LNCaP clone FGC (cell line): ENCODE measurements around the gene AZIN2.
"Not testable (repeated sequence)": the region's sequence is repeated elsewhere in the genome, so short reads cannot be mapped to it uniquely, and the experiment has no call there.

Experiments
- DNase-seq: peaks from one replicate; pipeline ENCODE4 v3.0.0-alpha.2; 2011; ENCODE audit warnings: low read depth
- H3K4me3 ChIP-seq: 2 replicates; pipeline ENCODE4 v1.5.1; 2011; ENCODE audit warnings: mild to moderate bottlenecking, low read depth, low read length, control low read depth
- TF ChIP-seq, protein P1 (sequence below): IDR thresholded peaks from 2 replicates; pipeline ENCODE4 v1.5.1; 2012; ENCODE audit warnings: mild to moderate bottlenecking; ENCODE audit not compliant: control insufficient read depth, insufficient read depth; ENCODE audit errors: extremely low read depth

Gene AZIN2

DNA sequence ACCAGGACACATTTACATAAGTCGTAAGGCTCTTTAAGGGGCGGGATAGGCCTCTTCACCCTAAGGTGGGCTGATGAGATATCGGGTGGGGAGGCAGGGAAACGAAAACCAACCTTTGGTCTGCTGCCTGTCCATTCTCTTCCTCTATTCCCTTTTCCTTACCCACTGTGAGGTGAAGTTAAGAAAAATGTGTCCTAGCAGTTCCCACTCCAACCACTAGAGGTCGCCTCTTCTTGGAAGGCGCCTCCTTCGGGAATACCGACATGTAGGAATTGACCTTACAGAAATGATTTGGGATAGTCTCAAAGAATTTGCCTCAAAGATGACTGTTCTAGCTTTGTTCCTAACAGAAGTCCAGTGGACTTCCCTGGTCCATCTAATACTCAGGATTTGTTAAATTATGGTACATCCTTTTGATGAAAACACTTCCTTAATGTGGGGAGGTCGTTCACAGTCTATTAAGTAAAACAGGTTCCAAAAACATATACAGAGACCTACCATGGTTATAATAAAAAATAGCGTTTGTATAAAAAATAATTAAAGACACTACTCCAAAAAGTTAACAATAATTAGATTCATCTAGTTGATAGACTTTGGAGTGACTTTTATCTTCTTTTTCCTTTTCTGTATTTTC lies 14.1 kb downstream of the AZIN2 start:
- DNase-seq = peak; percentile 21
- TF ChIP-seq, protein P1, sequence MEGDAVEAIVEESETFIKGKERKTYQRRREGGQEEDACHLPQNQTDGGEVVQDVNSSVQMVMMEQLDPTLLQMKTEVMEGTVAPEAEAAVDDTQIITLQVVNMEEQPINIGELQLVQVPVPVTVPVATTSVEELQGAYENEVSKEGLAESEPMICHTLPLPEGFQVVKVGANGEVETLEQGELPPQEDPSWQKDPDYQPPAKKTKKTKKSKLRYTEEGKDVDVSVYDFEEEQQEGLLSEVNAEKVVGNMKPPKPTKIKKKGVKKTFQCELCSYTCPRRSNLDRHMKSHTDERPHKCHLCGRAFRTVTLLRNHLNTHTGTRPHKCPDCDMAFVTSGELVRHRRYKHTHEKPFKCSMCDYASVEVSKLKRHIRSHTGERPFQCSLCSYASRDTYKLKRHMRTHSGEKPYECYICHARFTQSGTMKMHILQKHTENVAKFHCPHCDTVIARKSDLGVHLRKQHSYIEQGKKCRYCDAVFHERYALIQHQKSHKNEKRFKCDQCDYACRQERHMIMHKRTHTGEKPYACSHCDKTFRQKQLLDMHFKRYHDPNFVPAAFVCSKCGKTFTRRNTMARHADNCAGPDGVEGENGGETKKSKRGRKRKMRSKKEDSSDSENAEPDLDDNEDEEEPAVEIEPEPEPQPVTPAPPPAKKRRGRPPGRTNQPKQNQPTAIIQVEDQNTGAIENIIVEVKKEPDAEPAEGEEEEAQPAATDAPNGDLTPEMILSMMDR = peak; percentile 94
- no peak overlapping the region for H3K4me3 ChIP-seq

DNA sequence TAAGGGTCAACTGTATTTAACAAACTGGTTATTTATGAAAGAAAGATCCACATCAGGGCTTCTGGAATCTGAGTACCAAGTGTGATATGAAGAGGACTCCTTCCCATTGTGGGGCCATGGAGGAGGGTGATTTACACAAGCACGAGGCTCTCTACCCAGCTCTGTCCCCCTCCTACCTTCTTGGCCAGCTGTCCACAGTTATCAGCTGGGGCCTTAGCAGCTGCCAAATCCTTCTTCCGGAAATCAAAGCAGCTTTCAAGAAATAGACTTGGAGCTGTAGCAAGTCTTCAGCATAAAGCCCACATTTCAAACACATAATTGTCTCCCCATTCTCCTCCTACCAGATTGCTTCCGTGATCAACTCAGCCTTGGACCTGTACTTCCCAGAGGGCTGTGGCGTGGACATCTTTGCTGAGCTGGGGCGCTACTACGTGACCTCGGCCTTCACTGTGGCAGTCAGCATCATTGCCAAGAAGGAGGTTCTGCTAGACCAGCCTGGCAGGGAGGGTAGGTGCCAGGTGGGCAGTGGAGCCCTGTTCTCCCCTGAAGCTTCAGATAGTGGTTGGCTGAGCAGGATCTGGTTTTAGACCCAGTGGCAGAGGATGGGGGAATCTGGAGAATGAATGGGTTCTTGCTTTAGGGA lies 15.5 kb downstream of the AZIN2 start:
- DNase-seq = no peak
- no peak overlapping the region for H3K4me3 ChIP-seq
- TF ChIP-seq, protein P1 = no peak

DNA sequence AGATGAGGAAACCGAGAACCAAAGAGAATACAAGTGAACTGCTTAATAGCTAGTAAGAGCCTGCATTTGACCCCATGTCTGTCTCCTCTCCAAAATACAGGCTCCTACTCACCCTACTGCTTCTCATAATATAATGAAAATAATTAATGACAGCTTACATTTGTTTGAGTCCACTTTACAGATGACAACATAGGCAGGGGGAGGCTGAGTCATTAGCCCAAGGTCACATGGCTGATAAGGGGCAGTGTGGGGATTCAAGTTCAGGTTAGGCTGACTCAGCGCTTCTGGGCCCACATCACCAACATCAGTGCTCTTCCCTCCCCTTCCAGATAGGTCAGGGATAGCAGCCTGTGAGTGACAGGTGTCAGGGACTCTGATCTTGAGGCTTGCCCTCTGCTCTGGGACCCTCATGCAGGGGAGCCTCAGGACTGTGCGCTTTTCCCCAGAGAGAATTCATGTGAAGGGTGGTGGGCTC lies 16.2 kb downstream of the AZIN2 start:
- H3K4me3 ChIP-seq = no peak overlapping the region
- TF ChIP-seq, protein P1 = no peak
- DNase-seq = no peak

DNA sequence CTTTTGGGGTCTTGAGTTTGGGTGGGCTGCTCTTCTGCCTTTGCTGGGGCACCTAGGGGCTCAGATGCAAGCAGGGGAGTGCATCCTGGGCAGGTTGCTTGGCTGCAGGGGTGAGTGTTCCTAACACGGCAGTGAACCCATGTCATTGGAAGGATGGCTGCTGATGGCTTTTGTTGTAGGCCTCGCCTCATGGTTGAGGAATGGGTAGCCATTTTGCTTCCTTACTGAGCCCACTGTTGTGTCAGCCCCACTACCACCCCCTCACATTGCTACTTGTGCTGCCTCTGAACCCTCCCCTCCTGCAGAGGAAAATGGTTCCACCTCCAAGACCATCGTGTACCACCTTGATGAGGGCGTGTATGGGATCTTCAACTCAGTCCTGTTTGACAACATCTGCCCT lies 16.8 kb downstream of the AZIN2 start:
- TF ChIP-seq, protein P1 = no peak
- no peak overlapping the region for H3K4me3 ChIP-seq
- no peak for DNase-seq

DNA sequence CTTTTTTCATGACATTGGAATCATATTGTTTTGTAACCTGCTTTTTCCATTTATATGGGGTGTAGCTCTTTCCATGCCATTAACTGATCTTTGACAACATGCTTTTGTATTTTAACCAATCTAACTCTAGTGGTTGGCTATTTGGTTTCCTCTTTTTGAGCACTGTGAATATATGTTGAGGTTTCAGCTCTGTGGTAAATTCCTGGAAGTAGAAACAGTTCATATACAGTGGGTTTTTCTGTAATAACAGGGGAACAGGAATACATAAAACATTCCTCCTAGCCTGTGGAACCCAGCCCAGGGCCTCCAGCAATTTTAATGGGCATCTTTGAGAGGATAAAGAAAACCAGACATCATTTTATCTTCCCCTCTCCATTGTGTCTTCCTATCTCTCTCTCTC lies 17.4 kb downstream of the AZIN2 start:
- TF ChIP-seq, protein P1 = no peak
- no peak for DNase-seq
- no peak overlapping the region for H3K4me3 ChIP-seq

DNA sequence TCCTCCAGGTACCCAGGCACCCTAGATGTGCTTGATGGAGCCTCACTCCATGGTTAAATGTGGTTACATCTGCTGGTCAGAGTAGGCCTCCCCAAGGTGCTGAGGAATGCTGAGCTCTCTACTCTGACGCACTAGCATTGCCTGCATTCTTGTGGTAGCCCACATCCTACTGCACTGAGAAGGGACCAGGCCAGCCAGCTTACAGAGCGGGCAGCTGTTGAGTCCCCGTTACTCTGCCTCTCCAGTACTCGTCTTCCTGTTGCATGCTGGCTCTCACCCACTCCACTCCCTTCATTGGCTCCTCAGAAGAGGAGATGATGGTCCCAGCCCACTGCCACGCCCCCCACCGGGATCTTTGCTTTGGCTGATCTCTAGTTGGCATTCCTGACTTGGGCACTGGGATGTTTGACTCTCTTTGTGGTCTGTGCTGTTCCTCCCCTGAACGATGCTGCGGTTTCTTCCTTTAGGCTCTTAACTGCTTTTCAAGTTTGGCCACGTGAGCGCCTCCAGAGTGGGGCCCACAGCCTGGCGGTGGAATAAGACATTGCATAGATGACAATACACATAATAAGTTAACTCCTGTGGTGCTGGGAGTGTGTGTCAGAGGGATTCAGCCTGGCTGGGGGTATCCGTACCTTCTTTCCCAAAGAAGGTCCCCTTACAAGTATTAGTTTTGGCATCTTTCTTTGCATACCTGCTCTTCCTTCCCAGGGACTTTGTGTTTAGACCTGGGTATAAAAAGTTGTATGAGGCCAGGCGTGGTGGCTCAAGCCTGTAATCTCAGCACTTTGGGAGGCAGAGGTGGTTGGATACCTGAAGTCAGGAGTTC lies 18.6 kb downstream of the AZIN2 start:
- DNase-seq = no peak
- H3K4me3 ChIP-seq = no peak overlapping the region
- TF ChIP-seq, protein P1 = no peak

DNA sequence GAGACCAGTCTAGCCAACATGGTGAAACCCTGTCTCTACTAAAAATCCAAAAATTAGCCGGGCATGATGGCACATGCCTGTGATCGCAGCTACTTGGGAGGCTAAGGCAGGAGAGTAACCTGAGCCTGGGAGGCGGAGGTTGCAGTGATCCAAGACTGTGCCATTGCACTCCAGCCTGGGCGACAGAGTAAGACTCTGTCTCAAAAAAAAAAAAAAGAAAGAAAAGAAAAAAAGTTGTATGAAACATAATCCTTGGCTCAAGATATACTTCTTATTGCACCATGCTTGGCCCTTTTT lies 19.1 kb downstream of the AZIN2 start:
- H3K4me3 ChIP-seq, DNase-seq: not testable (repeated sequence)
